Measurements from ENCODE around the gene ZNF598.

ZNF598 gene

GRCh38 chr16:2008631-2009163 is 924 bp downstream of the ZNF598 start:
- H3K27ac ChIP-seq (ENCODE audit: low read length) = no peak overlapping the region
- H3K4me3 ChIP-seq (ENCODE audit: low read length) = peak overlapping the region; percentile 78
- H3K36me3 ChIP-seq (ENCODE audit: control insufficient read depth, low read depth, low read length) = no peaks in the 10 kb centered on the region
- H3K4me1 ChIP-seq (ENCODE audit: control insufficient read depth, low read depth, low read length) = peaks cover 19% of the 10 kb centered on the region
- H3K27me3 ChIP-seq (ENCODE audit: control insufficient read depth, insufficient read depth, low read length) = no peaks in the 10 kb centered on the region
- H3K9ac ChIP-seq (ENCODE audit: low read length) = peak overlapping the region; percentile 73
- H3K9me3 ChIP-seq (ENCODE audit: control insufficient read depth, low read depth, low read length) = no peaks in the 10 kb centered on the region

GRCh38 chr16:2008009-2008526 is 1.6 kb downstream of the ZNF598 start:
- Histone ChIP-seq H3K27me3 (ENCODE audit: control insufficient read depth, insufficient read depth, low read length) (no peaks in the 10 kb centered on the region), H3K27ac (ENCODE audit: low read length) (no peak overlapping the region), H3K4me1 (ENCODE audit: control insufficient read depth, low read depth, low read length) (peaks cover 19% of the 10 kb centered on the region), H3K36me3 (ENCODE audit: control insufficient read depth, low read depth, low read length) (peaks cover 3% of the 10 kb centered on the region), H3K9ac (ENCODE audit: low read length) (peak overlapping the region; percentile 3), H3K4me3 (ENCODE audit: low read length) (peak overlapping the region; percentile 78), H3K9me3 (ENCODE audit: control insufficient read depth, low read depth, low read length) (no peaks in the 10 kb centered on the region)

GRCh38 chr16:2007081-2007836 is 2.4 kb downstream of the ZNF598 start:
- no peak overlapping the region for H3K4me3 ChIP-seq (ENCODE audit: low read length)
- H3K27me3 ChIP-seq (ENCODE audit: control insufficient read depth, insufficient read depth, low read length) = no peaks in the 10 kb centered on the region
- H3K4me1 ChIP-seq (ENCODE audit: control insufficient read depth, low read depth, low read length) = peaks cover 19% of the 10 kb centered on the region
- H3K36me3 ChIP-seq (ENCODE audit: control insufficient read depth, low read depth, low read length) = peaks cover 11% of the 10 kb centered on the region
- no peak overlapping the region for H3K27ac ChIP-seq (ENCODE audit: low read length)
- H3K9me3 ChIP-seq (ENCODE audit: control insufficient read depth, low read depth, low read length) = no peaks in the 10 kb centered on the region
- no peak overlapping the region for H3K9ac ChIP-seq (ENCODE audit: low read length)

- Histone ChIP-seq H3K9ac (ENCODE audit: low read length) (no peak overlapping the region), H3K4me3 (ENCODE audit: low read length) (no peak overlapping the region), H3K4me1 (ENCODE audit: control insufficient read depth, low read depth, low read length) (peaks cover 19% of the 10 kb centered on the region), H3K27me3 (ENCODE audit: control insufficient read depth, insufficient read depth, low read length) (no peaks in the 10 kb centered on the region), H3K9me3 (ENCODE audit: control insufficient read depth, low read depth, low read length) (no peaks in the 10 kb centered on the region), H3K36me3 (ENCODE audit: control insufficient read depth, low read depth, low read length) (peaks cover 20% of the 10 kb centered on the region), H3K27ac (ENCODE audit: low read length) (no peak overlapping the region)
Measured at GRCh38 chr16:2006317-2006716, 3.3 kb downstream of the ZNF598 start.

GRCh38 chr16:2005646-2006045 is 4.0 kb downstream of the ZNF598 start:
- no peak overlapping the region for H3K9ac ChIP-seq (ENCODE audit: low read length)
- H3K9me3 ChIP-seq (ENCODE audit: control insufficient read depth, low read depth, low read length) = no peaks in the 10 kb centered on the region
- H3K36me3 ChIP-seq (ENCODE audit: control insufficient read depth, low read depth, low read length) = peaks cover 24% of the 10 kb centered on the region
- H3K27me3 ChIP-seq (ENCODE audit: control insufficient read depth, insufficient read depth, low read length) = no peaks in the 10 kb centered on the region
- no peak overlapping the region for H3K27ac ChIP-seq (ENCODE audit: low read length)
- H3K4me3 ChIP-seq (ENCODE audit: low read length) = no peak overlapping the region
- H3K4me1 ChIP-seq (ENCODE audit: control insufficient read depth, low read depth, low read length) = peaks cover 19% of the 10 kb centered on the region

GRCh38 chr16:2004795-2005517 is 4.7 kb downstream of the ZNF598 start:
- Histone ChIP-seq H3K4me3 (ENCODE audit: low read length) (no peak overlapping the region), H3K27ac (ENCODE audit: low read length) (no peak overlapping the region), H3K9me3 (ENCODE audit: control insufficient read depth, low read depth, low read length) (no peaks in the 10 kb centered on the region), H3K9ac (ENCODE audit: low read length) (no peak overlapping the region), H3K36me3 (ENCODE audit: control insufficient read depth, low read depth, low read length) (peaks cover 29% of the 10 kb centered on the region), H3K27me3 (ENCODE audit: control insufficient read depth, insufficient read depth, low read length) (no peaks in the 10 kb centered on the region), H3K4me1 (ENCODE audit: control insufficient read depth, low read depth, low read length) (peaks cover 13% of the 10 kb centered on the region)

GRCh38 chr16:2003827-2004641 is 5.6 kb downstream of the ZNF598 start:
- Histone ChIP-seq H3K4me1 (ENCODE audit: control insufficient read depth, low read depth, low read length) (peaks cover 13% of the 10 kb centered on the region), H3K9ac (ENCODE audit: low read length) (no peak overlapping the region), H3K9me3 (ENCODE audit: control insufficient read depth, low read depth, low read length) (no peaks in the 10 kb centered on the region), H3K36me3 (ENCODE audit: control insufficient read depth, low read depth, low read length) (peaks cover 31% of the 10 kb centered on the region), H3K27me3 (ENCODE audit: control insufficient read depth, insufficient read depth, low read length) (no peaks in the 10 kb centered on the region), H3K27ac (ENCODE audit: low read length) (no peak overlapping the region), H3K4me3 (ENCODE audit: low read length) (peak overlapping the region; percentile 14)

GRCh38 chr16:2003231-2003826 is 6.3 kb downstream of the ZNF598 start:
- Histone ChIP-seq H3K27me3 (ENCODE audit: control insufficient read depth, insufficient read depth, low read length) (no peaks in the 10 kb centered on the region), H3K36me3 (ENCODE audit: control insufficient read depth, low read depth, low read length) (peaks cover 35% of the 10 kb centered on the region), H3K27ac (ENCODE audit: low read length) (no peak overlapping the region), H3K4me1 (ENCODE audit: control insufficient read depth, low read depth, low read length) (peaks cover 10% of the 10 kb centered on the region), H3K4me3 (ENCODE audit: low read length) (no peak overlapping the region), H3K9ac (ENCODE audit: low read length) (no peak overlapping the region), H3K9me3 (ENCODE audit: control insufficient read depth, low read depth, low read length) (no peaks in the 10 kb centered on the region)

- Histone ChIP-seq H3K9ac (ENCODE audit: low read length) (no peak overlapping the region), H3K36me3 (ENCODE audit: control insufficient read depth, low read depth, low read length) (peaks cover 42% of the 10 kb centered on the region), H3K9me3 (ENCODE audit: control insufficient read depth, low read depth, low read length) (no peaks in the 10 kb centered on the region), H3K27ac (ENCODE audit: low read length) (no peak overlapping the region), H3K4me1 (ENCODE audit: control insufficient read depth, low read depth, low read length) (peaks cover 6% of the 10 kb centered on the region), H3K27me3 (ENCODE audit: control insufficient read depth, insufficient read depth, low read length) (no peaks in the 10 kb centered on the region), H3K4me3 (ENCODE audit: low read length) (no peak overlapping the region)
Measured at GRCh38 chr16:2002406-2003230, 7.0 kb downstream of the ZNF598 start.

Data from iPS-18a (cell line).